ENCODE results near the gene SAMD15.
A peak's percentile ranks its signal among the peaks of the same experiment; 100 is the strongest.
"Not testable (repeated sequence)": the region's sequence is repeated elsewhere in the genome, so short reads cannot be mapped to it uniquely, and the experiment has no call there.

Gene SAMD15

GRCh38 chr14:77406718-77407117, 29.5 kb downstream of the SAMD15 start:
- no peak overlapping the region for H3K14ac ChIP-seq (ENCODE audit: low read length)
- no peaks in the 10 kb centered on the region for H3K9me3 ChIP-seq (ENCODE audit: insufficient read depth, low read depth, low read length)
- no peaks in the 10 kb centered on the region for H3K79me2 ChIP-seq (ENCODE audit: control insufficient read depth, insufficient read depth, low read length, poor library complexity)
- H2AFZ ChIP-seq (ENCODE audit: insufficient read depth, low read length, poor library complexity), result no peak overlapping the region
- no peak overlapping the region for H2AK5ac ChIP-seq (ENCODE audit: low read length)
- no peaks in the 10 kb centered on the region for H3K4me1 ChIP-seq (ENCODE audit: control insufficient read depth in 1 of 2, insufficient read depth in 2 of 2, low read length in 2 of 2)
- no peak overlapping the region for H4K8ac ChIP-seq (ENCODE audit: low read depth, low read length)
- H3K9ac ChIP-seq (ENCODE audit: low read length), result no peak overlapping the region
- DNase-seq, result peak in 1 of 2 donors; percentile 36
- no peak overlapping the region for H3K4me3 ChIP-seq (ENCODE audit: low read depth, low read length)
- H3K27ac ChIP-seq (ENCODE audit: low read depth, low read length), result no peak overlapping the region
- no peak overlapping the region for H3K4me2 ChIP-seq (ENCODE audit: low read length)
- H3K23ac ChIP-seq (ENCODE audit: low read length), result no peak overlapping the region
- H3K18ac ChIP-seq (ENCODE audit: low read length), result no peak overlapping the region
- H3K27me3 ChIP-seq (ENCODE audit: insufficient read depth, low read length), result no peaks in the 10 kb centered on the region
- no peak overlapping the region for H3K4ac ChIP-seq (ENCODE audit: low read depth, low read length)
- H2BK5ac ChIP-seq (ENCODE audit: low read depth, low read length, poor library complexity), result no peak overlapping the region
- no peaks in the 10 kb centered on the region for H3K36me3 ChIP-seq (ENCODE audit: control insufficient read depth in 1 of 2, insufficient read depth in 2 of 2, low read length in 2 of 2)
- H4K91ac ChIP-seq (ENCODE audit: low read depth, low read length), result no peak overlapping the region
- H4K12ac ChIP-seq (ENCODE audit: low read depth, low read length), result no peak overlapping the region
- WGBS (ENCODE audit: extremely low coverage, insufficient coverage, insufficient read length), result no CpG with 5 or more reads among the region's 6 CpGs
- no peak overlapping the region for H2BK12ac ChIP-seq (ENCODE audit: low read length)
- H3K79me1 ChIP-seq (ENCODE audit: low read length), result no peaks in the 10 kb centered on the region
- no peak overlapping the region for H2BK120ac ChIP-seq (ENCODE audit: insufficient read depth, low read length, poor library complexity)

GRCh38 chr14:77407158-77407557, 30.0 kb downstream of the SAMD15 start:
- Histone ChIP-seq H3K23ac (ENCODE audit: low read length) (no peak overlapping the region), H2BK5ac (ENCODE audit: low read depth, low read length, poor library complexity) (no peak overlapping the region), H3K4me3 (ENCODE audit: low read depth, low read length) (no peak overlapping the region), H2BK120ac (ENCODE audit: insufficient read depth, low read length, poor library complexity) (no peak overlapping the region), H2BK12ac (ENCODE audit: low read length) (no peak overlapping the region), H3K27ac (ENCODE audit: low read depth, low read length) (no peak overlapping the region), H4K8ac (ENCODE audit: low read depth, low read length) (no peak overlapping the region), H3K79me1 (ENCODE audit: low read length) (no peaks in the 10 kb centered on the region), H3K79me2 (ENCODE audit: control insufficient read depth, insufficient read depth, low read length, poor library complexity) (no peaks in the 10 kb centered on the region), H3K27me3 (ENCODE audit: insufficient read depth, low read length) (no peaks in the 10 kb centered on the region), H3K18ac (ENCODE audit: low read length) (no peak overlapping the region), H2AK5ac (ENCODE audit: low read length) (no peak overlapping the region), H3K14ac (ENCODE audit: low read length) (no peak overlapping the region), H4K91ac (ENCODE audit: low read depth, low read length) (no peak overlapping the region), H3K36me3 (ENCODE audit: control insufficient read depth in 1 of 2, insufficient read depth in 2 of 2, low read length in 2 of 2) (no peaks in the 10 kb centered on the region), H3K4me1 (ENCODE audit: control insufficient read depth in 1 of 2, insufficient read depth in 2 of 2, low read length in 2 of 2) (no peaks in the 10 kb centered on the region), H3K4me2 (ENCODE audit: low read length) (no peak overlapping the region), H2AFZ (ENCODE audit: insufficient read depth, low read length, poor library complexity) (no peak overlapping the region), H3K4ac (ENCODE audit: low read depth, low read length) (no peak overlapping the region), H3K9me3 (ENCODE audit: insufficient read depth, low read depth, low read length) (no peaks in the 10 kb centered on the region), H4K12ac (ENCODE audit: low read depth, low read length) (no peak overlapping the region), H3K9ac (ENCODE audit: low read length) (no peak overlapping the region)
- DNase-seq, result no peak
- WGBS (ENCODE audit: extremely low coverage, insufficient coverage, insufficient read length), result no CpG with 5 or more reads among the region's 2 CpGs

GRCh38 chr14:77409131-77409533, 32.0 kb downstream of the SAMD15 start:
- Histone ChIP-seq H4K8ac (ENCODE audit: low read depth, low read length) (no peak overlapping the region), H3K79me2 (ENCODE audit: control insufficient read depth, insufficient read depth, low read length, poor library complexity) (no peaks in the 10 kb centered on the region), H3K4me2 (ENCODE audit: low read length) (no peak overlapping the region), H3K27ac (ENCODE audit: low read depth, low read length) (no peak overlapping the region), H3K9me3 (ENCODE audit: insufficient read depth, low read depth, low read length) (no peaks in the 10 kb centered on the region), H2BK120ac (ENCODE audit: insufficient read depth, low read length, poor library complexity) (no peak overlapping the region), H3K27me3 (ENCODE audit: insufficient read depth, low read length) (no peaks in the 10 kb centered on the region), H2AFZ (ENCODE audit: insufficient read depth, low read length, poor library complexity) (no peak overlapping the region), H3K9ac (ENCODE audit: low read length) (no peak overlapping the region), H3K4ac (ENCODE audit: low read depth, low read length) (no peak overlapping the region), H3K14ac (ENCODE audit: low read length) (no peak overlapping the region), H3K4me3 (ENCODE audit: low read depth, low read length) (no peak overlapping the region), H4K12ac (ENCODE audit: low read depth, low read length) (no peak overlapping the region), H3K18ac (ENCODE audit: low read length) (no peak overlapping the region), H4K91ac (ENCODE audit: low read depth, low read length) (no peak overlapping the region), H2AK5ac (ENCODE audit: low read length) (no peak overlapping the region), H3K36me3 (ENCODE audit: control insufficient read depth in 1 of 2, insufficient read depth in 2 of 2, low read length in 2 of 2) (no peaks in the 10 kb centered on the region), H2BK5ac (ENCODE audit: low read depth, low read length, poor library complexity) (no peak overlapping the region), H3K4me1 (ENCODE audit: control insufficient read depth in 1 of 2, insufficient read depth in 2 of 2, low read length in 2 of 2) (no peaks in the 10 kb centered on the region), H3K23ac (ENCODE audit: low read length) (no peak overlapping the region), H3K79me1 (ENCODE audit: low read length) (no peaks in the 10 kb centered on the region), H2BK12ac (ENCODE audit: low read length) (no peak overlapping the region)
- DNase-seq, result no peak
- WGBS (ENCODE audit: extremely low coverage, insufficient coverage, insufficient read length), result no CpG with 5 or more reads among the region's 3 CpGs

GRCh38 chr14:77415403-77416030, 38.3 kb downstream of the SAMD15 start:
- H3K36me3 ChIP-seq (ENCODE audit: control insufficient read depth in 1 of 2, insufficient read depth in 2 of 2, low read length in 2 of 2); H4K8ac ChIP-seq (ENCODE audit: low read depth, low read length); H3K4ac ChIP-seq (ENCODE audit: low read depth, low read length); H3K27ac ChIP-seq (ENCODE audit: low read depth, low read length); H3K4me1 ChIP-seq (ENCODE audit: control insufficient read depth in 1 of 2, insufficient read depth in 2 of 2, low read length in 2 of 2); H4K91ac ChIP-seq (ENCODE audit: low read depth, low read length); H3K79me1 ChIP-seq (ENCODE audit: low read length); H3K4me2 ChIP-seq (ENCODE audit: low read length); H3K9me3 ChIP-seq (ENCODE audit: insufficient read depth, low read depth, low read length); H3K14ac ChIP-seq (ENCODE audit: low read length); H3K23ac ChIP-seq (ENCODE audit: low read length); H2BK12ac ChIP-seq (ENCODE audit: low read length); H2AK5ac ChIP-seq (ENCODE audit: low read length); H2BK120ac ChIP-seq (ENCODE audit: insufficient read depth, low read length, poor library complexity); H2BK5ac ChIP-seq (ENCODE audit: low read depth, low read length, poor library complexity); H2AFZ ChIP-seq (ENCODE audit: insufficient read depth, low read length, poor library complexity); H3K27me3 ChIP-seq (ENCODE audit: insufficient read depth, low read length); H3K18ac ChIP-seq (ENCODE audit: low read length); H3K79me2 ChIP-seq (ENCODE audit: control insufficient read depth, insufficient read depth, low read length, poor library complexity); H3K9ac ChIP-seq (ENCODE audit: low read length); DNase-seq; H4K12ac ChIP-seq (ENCODE audit: low read depth, low read length); H3K4me3 ChIP-seq (ENCODE audit: low read depth, low read length): not testable (repeated sequence)
- no CpG with 5 or more reads among the region's 10 CpGs for WGBS (ENCODE audit: extremely low coverage, insufficient coverage, insufficient read length)
